Measurements from ENCODE around the gene CASQ2.

CASQ2 gene

DNA sequence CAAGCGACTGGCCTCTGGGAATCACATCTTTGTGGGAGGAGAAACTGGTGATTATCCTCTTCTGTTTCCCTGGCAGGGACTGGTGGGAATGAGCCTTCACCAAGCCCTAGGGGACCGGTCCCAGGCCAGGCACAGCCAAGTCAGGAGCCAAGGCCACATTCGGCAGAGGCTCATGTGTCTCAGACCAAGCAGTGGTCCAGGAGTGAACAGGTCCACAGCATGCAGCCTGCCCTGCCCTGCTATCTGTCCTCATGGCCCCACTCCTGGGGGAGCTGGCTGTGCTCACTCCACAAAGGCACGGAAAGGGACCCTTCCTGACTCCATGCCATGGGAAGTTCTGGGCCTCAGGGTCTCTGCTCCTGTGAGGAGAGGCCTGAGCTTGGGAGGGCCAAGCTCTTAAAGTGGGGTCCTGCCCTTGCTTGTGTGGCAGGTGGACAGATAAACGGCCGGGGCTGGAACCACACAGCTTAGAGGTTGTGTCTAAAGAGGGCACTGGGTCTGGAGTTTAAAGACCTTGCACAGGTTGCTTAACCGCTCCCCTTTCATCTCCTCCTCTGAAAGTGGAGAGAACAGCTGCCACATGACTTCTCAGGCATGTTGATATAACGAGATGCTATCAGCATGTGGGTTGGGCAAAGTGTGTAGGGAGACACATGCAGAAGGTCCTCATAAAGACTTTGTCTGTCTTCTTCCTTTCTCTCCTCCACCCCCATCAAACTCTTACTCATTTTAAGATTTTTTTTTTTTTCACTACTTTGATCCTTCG, 57.5 kb downstream of the CASQ2 start:
- Histone ChIP-seq H3K9me2 (replicated peaks; ENCODE audit: control insufficient read depth, low read length) (no peaks in the 10 kb centered on the region), H3K36me3 (ENCODE audit: control insufficient read depth, low read length) (no peaks in the 10 kb centered on the region), H3F3A (ENCODE audit: control insufficient read depth, insufficient read depth) (no peaks in the 10 kb centered on the region), H3K27me3 (ENCODE audit: control insufficient read depth, low read length) (peaks cover 16% of the 10 kb centered on the region; the same call in 1 of the 2 replicates), H4K20me1 (ENCODE audit: control insufficient read depth, insufficient read depth, low read depth, low read length) (no peaks in the 10 kb centered on the region), H3K9me3 (ENCODE audit: control insufficient read depth, insufficient read depth, low read length) (no peaks in the 10 kb centered on the region), H3K27ac (ENCODE audit: low read depth, low read length) (no peak overlapping the region), H3K4me3 (ENCODE audit: low read length) (no peak overlapping the region), H3K79me2 (ENCODE audit: control insufficient read depth, low read length) (no peaks in the 10 kb centered on the region), H3K4me1 (ENCODE audit: control insufficient read depth, low read length) (no peaks in the 10 kb centered on the region), H3K4me2 (ENCODE audit: low read length) (no peak overlapping the region)
- TF ChIP-seq, protein P1, sequence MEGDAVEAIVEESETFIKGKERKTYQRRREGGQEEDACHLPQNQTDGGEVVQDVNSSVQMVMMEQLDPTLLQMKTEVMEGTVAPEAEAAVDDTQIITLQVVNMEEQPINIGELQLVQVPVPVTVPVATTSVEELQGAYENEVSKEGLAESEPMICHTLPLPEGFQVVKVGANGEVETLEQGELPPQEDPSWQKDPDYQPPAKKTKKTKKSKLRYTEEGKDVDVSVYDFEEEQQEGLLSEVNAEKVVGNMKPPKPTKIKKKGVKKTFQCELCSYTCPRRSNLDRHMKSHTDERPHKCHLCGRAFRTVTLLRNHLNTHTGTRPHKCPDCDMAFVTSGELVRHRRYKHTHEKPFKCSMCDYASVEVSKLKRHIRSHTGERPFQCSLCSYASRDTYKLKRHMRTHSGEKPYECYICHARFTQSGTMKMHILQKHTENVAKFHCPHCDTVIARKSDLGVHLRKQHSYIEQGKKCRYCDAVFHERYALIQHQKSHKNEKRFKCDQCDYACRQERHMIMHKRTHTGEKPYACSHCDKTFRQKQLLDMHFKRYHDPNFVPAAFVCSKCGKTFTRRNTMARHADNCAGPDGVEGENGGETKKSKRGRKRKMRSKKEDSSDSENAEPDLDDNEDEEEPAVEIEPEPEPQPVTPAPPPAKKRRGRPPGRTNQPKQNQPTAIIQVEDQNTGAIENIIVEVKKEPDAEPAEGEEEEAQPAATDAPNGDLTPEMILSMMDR (IDR thresholded peaks at IDR 0.05; ENCODE audit: low read depth, low read length, poor library complexity, severe bottlenecking) = no peak
- TF ChIP-seq EZH2phosphoT487 (IDR thresholded peaks at IDR 0.05; ENCODE audit: borderline replicate concordance, low read length) = no peak

DNA sequence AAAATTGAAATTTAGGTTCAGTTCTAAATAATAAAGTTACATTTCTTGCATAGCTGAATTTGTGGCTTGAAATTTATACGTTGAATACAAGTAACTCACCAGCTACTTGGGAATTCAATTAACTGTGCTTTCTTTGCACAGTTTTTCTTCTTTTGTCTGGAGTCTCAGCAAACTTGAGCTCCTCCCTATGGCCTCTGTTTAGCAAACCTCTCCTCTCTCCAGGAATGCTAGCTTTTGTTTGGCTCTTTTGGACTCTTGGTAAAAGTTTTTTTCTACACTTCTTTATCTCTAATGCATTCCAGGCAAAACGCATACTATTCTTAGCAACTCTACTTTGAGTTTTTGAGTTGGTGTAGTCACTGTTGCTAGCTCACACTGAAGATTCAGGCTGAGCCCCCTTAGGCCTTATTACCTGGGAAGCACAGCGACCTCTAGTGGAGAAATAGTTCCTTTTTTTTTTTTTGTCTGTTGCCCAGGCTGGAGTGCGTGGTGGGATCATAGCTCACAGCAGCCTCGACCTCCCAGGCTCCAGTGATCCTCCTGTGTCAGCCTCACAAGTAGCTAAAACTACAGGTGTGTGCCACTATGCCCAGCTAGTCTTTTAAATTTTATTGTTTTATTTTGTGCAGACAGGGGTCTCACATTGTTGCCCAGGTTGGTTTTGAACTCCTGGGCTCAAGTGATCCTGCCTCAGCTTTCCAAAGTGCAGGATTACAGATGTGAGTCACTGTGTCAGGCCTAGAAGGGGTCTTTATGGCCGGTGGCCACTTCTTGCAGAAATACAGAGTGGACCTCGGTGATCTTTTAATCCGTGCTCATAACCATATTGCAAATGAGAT, 61.7 kb downstream of the CASQ2 start:
- H3F3A ChIP-seq (ENCODE audit: control insufficient read depth, insufficient read depth) = no peaks in the 10 kb centered on the region
- H3K79me2 ChIP-seq (ENCODE audit: control insufficient read depth, low read length) = no peaks in the 10 kb centered on the region
- H3K4me3 ChIP-seq (ENCODE audit: low read length) = no peak overlapping the region
- H3K9me2 ChIP-seq (replicated peaks; ENCODE audit: control insufficient read depth, low read length) = no peaks in the 10 kb centered on the region
- H4K20me1 ChIP-seq (ENCODE audit: control insufficient read depth, insufficient read depth, low read depth, low read length) = no peaks in the 10 kb centered on the region
- no peaks in the 10 kb centered on the region for H3K4me1 ChIP-seq (ENCODE audit: control insufficient read depth, low read length)
- H3K9me3 ChIP-seq (ENCODE audit: control insufficient read depth, insufficient read depth, low read length) = no peaks in the 10 kb centered on the region
- H3K36me3 ChIP-seq (ENCODE audit: control insufficient read depth, low read length) = no peaks in the 10 kb centered on the region
- no peak overlapping the region for H3K27ac ChIP-seq (ENCODE audit: low read depth, low read length)
- H3K4me2 ChIP-seq (ENCODE audit: low read length) = no peak overlapping the region
- TF ChIP-seq, protein P1 (IDR thresholded peaks at IDR 0.05; ENCODE audit: low read depth, low read length, poor library complexity, severe bottlenecking) = peak; percentile 71
- no peak for TF ChIP-seq EZH2phosphoT487 (IDR thresholded peaks at IDR 0.05; ENCODE audit: borderline replicate concordance, low read length)
- peaks cover 13% of the 10 kb centered on the region; the same call in 1 of the 2 replicates for H3K27me3 ChIP-seq (ENCODE audit: control insufficient read depth, low read length)

DNA sequence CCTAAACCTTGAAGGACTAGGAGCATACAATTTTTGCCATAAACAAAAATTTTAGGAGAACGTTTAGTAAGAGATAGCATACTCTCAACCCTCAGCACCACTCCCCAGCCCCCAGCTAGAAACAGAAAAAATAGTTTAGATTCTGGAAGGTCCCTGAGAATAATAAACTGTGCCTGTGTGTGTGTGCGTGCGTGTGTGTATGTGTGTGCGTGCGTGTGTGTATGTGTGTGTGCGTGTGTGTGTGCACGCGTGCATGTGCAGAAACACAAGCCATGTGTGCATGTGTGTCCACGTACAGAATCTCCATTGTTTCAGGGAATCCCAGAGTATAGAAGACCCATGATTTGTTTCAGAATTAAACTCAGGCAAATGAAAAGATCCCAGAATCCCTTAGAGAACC, 62.6 kb downstream of the CASQ2 start:
- Histone ChIP-seq H3K79me2 (ENCODE audit: control insufficient read depth, low read length) (no peaks in the 10 kb centered on the region), H3K4me3 (ENCODE audit: low read length) (no peak overlapping the region), H3K9me3 (ENCODE audit: control insufficient read depth, insufficient read depth, low read length) (no peaks in the 10 kb centered on the region), H3K4me1 (ENCODE audit: control insufficient read depth, low read length) (no peaks in the 10 kb centered on the region), H3K36me3 (ENCODE audit: control insufficient read depth, low read length) (no peaks in the 10 kb centered on the region), H3K4me2 (ENCODE audit: low read length) (no peak overlapping the region), H3K27me3 (ENCODE audit: control insufficient read depth, low read length) (peaks cover 11% of the 10 kb centered on the region; the same call in 1 of the 2 replicates), H3F3A (ENCODE audit: control insufficient read depth, insufficient read depth) (no peaks in the 10 kb centered on the region), H3K27ac (ENCODE audit: low read depth, low read length) (no peak overlapping the region), H4K20me1 (ENCODE audit: control insufficient read depth, insufficient read depth, low read depth, low read length) (no peaks in the 10 kb centered on the region), H3K9me2 (replicated peaks; ENCODE audit: control insufficient read depth, low read length) (no peaks in the 10 kb centered on the region)
- TF ChIP-seq, protein P1 (IDR thresholded peaks at IDR 0.05; ENCODE audit: low read depth, low read length, poor library complexity, severe bottlenecking) = no peak
- TF ChIP-seq EZH2phosphoT487 (IDR thresholded peaks at IDR 0.05; ENCODE audit: borderline replicate concordance, low read length) = no peak

Measured in DOHH2 (cell line).